Adipocyte (in vitro differentiated cells): ENCODE data around the gene DPPA2.

Source experiments
- DNase-seq: peaks from one replicate; pipeline ENCODE4 v3.0.0-alpha.2; 2015; ENCODE audit warnings: low read depth
- H3K27me3 ChIP-seq: replicated peaks from 2 replicates; pipeline ENCODE4 v1.7.0; 2013; ENCODE audit warnings: mild to moderate bottlenecking, low read length, moderate library complexity; ENCODE audit not compliant: control insufficient read depth, insufficient read depth
- H3K36me3 ChIP-seq: 2 replicates; pipeline ENCODE4 v1.7.0; 2013; ENCODE audit warnings: low read length, mild to moderate bottlenecking, moderate library complexity; ENCODE audit not compliant: control insufficient read depth, insufficient read depth, severe bottlenecking
- H3K4me1 ChIP-seq: 2 replicates; pipeline ENCODE4 v1.7.0; 2013; ENCODE audit warnings: mild to moderate bottlenecking, low read length, moderate library complexity; ENCODE audit not compliant: control insufficient read depth, insufficient read depth
- H3K4me3 ChIP-seq: 2 replicates; pipeline ENCODE4 v1.7.0; 2013; ENCODE audit warnings: mild to moderate bottlenecking, low read length, moderate library complexity
- H3K9ac ChIP-seq: 2 replicates; pipeline ENCODE4 v1.7.0; 2013; ENCODE audit warnings: mild to moderate bottlenecking, low read length, moderate library complexity
- H3K9me3 ChIP-seq: 2 replicates; pipeline ENCODE4 v1.7.0; 2013; ENCODE audit warnings: mild to moderate bottlenecking, low read length, moderate library complexity; ENCODE audit not compliant: control insufficient read depth

Gene DPPA2

DNA sequence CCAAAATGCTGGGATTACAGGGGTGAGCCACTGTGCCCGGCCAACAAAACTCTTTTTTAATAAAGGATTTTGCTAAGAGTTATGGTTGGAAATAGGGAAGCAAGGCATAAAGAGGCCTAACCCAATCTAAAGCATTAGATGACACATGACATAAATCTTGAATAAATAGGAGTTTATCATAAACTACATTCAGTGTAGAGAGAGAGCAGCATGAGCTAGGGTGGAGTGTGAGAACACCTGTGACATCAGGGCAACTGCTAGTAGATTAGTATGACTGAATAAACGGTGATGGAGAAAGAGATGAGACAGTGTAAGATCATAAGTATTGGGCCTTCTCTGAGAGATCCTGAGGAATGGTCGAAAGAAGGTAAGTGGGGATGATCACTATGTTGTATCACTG lies 63.7 kb downstream of the DPPA2 start:
- no peaks in the 10 kb centered on the region for H3K9me3 ChIP-seq
- peaks cover 6% of the 10 kb centered on the region for H3K4me1 ChIP-seq
- H3K4me3 ChIP-seq: no peak overlapping the region
- no peaks in the 10 kb centered on the region for H3K36me3 ChIP-seq
- no peaks in the 10 kb centered on the region for H3K27me3 ChIP-seq
- H3K9ac ChIP-seq: no peak overlapping the region
- no peak for DNase-seq
